Heart left ventricle (tissue), 16 donors: Measurements from ENCODE around the gene VPS13C. TPM values are rescaled to one million over a fixed set of nuclear protein-coding genes. Genes with fewer than 3 reads are reported as not detected.

Source experiments
- ATAC-seq, 4 donors: fragments of 200-7000 bp; cut with Tn5 transposase; one replicate each; pipeline ENCODE4 v1.9.1; 2020 to 2022; ENCODE audit warnings: moderate library complexity in 4 of 4, mild to moderate bottlenecking in 3 of 4, moderate number of reproducible peaks in 1 of 4
- DNase-seq, 5 donors: peaks; one replicate each; pipeline ENCODE4 v3.0.0-alpha.2; 2020
- H3K27ac ChIP-seq, 12 donors: fragments of 200-600 bp; sonication (generic) in 4 of 12; one replicate each; pipeline versions ENCODE4 v1.5.0 to v1.8.0; 2016 to 2022; ENCODE audit warnings: mild to moderate bottlenecking in 2 of 12
- H3K27me3 ChIP-seq, 9 donors: fragments of 200-600 bp; sonication (generic) in 2 of 9; one replicate each; pipeline versions ENCODE4 v1.5.1 to v1.8.0; 2016 to 2022; ENCODE audit warnings: mild to moderate bottlenecking in 3 of 9
- H3K36me3 ChIP-seq, 9 donors: fragments of 200-600 bp; sonication (generic) in 2 of 9; one replicate each; pipeline versions ENCODE4 v1.5.0 to v1.8.0; 2018 to 2022; ENCODE audit warnings: mild to moderate bottlenecking in 2 of 9
- H3K4me1 ChIP-seq, 12 donors: fragments of 200-600 bp; sonication (generic) in 4 of 12; one replicate each; pipeline versions ENCODE4 v1.5.0 to v1.8.0; 2016 to 2022; ENCODE audit warnings: mild to moderate bottlenecking in 3 of 12
- H3K4me3 ChIP-seq, 12 donors: fragments of 200-600 bp; sonication (generic) in 4 of 12; one replicate each; pipeline versions ENCODE4 v1.5.0 to v1.8.0; 2017 to 2022; ENCODE audit warnings: mild to moderate bottlenecking in 9 of 12, moderate library complexity in 4 of 12
- H3K9me3 ChIP-seq, 12 donors: fragments of 200-600 bp; sonication (generic) in 4 of 12; one replicate each; pipeline versions ENCODE4 v1.5.0 to v1.8.0; 2016 to 2022; ENCODE audit warnings: mild to moderate bottlenecking in 1 of 12
- POLR2A ChIP-seq, 2 donors: fragments of 450-650 bp; IDR thresholded peaks; one replicate each; pipeline ENCODE4 v1.6.1; 2017; ENCODE audit warnings: antibody characterized with exemption in 2 of 2, mild to moderate bottlenecking in 2 of 2, moderate library complexity in 2 of 2
- WGBS, 4 donors: extraction: QIAGEN DNeasy Blood & Tissue Kit in 2 of 4; methylation state at CpG; one replicate each; pipeline versions ENCODE4 v1.1.5 to v1.1.7; 2013 to 2018; 5-methylcytosine and 5-hydroxymethylcytosine counted together
- intact Hi-C, 10 donors: fragments of 100-400 bp; cut with DNase I; formaldehyde crosslinking; loops; one replicate each; pipeline versions ENCODE4 v1.11.1 to v1.14.2; 2022
- polyA plus RNA-seq, 2 donors: library from polyadenylated mRNA; stranded (reverse); fragments of 200-250 nt; gene quantifications; one replicate each; pipeline ENCODE4 v1.2.3, GENCODE V29; 2013
- total RNA-seq, 9 donors: library from RNA; depleted of rRNA in 2 of 9; stranded (reverse); fragments of >200 nt in 2 of 9; fragmentation: NEBNext Ultra II Directional in 3 of 9; extraction: Animal tissue kit (Norgen Biotek cat#: 25700) in 3 of 9; gene quantifications; one replicate each; pipeline versions ENCODE4 v1.1.0 to v1.2.4, GENCODE V29; 2016 to 2023
- TF ChIP-seq, protein P1 (sequence below), 12 donors: fragments of 200-600 bp; sonication (generic) in 4 of 12; IDR thresholded peaks; one replicate each; pipeline versions ENCODE4 v1.5.0 to v1.8.0; 2018 to 2022; ENCODE audit warnings: antibody characterized with exemption in 12 of 12, mild to moderate bottlenecking in 5 of 12
- donor health status: ischemic (EF 13 %, LVEDD 7.1; RV severe dilation, severe dysfunction).
- donor health status: healthy with polysubstance abuse.
- donor health status: DM: no; HTN: yes; CAD: no.
- donor health status: DM: no; HTN: no; CAD: no.
- donor health status: ischemic (EF 25% LVEDD 6.9; RV normal size, moderate dysfunction).
- donor health status: ischemic (EF 25% LVEDD 5.7; RV mildly dilated, moderate dysfunction).
- donor health status: healthy.
- donor health status: DM: yes; HTN: yes; CAD: no.
- donor health status: ischemic (EF 35%, LVEDD 5.7; RV mildly dilated, moderate dysfunction).
- donor health status: nonischemic (EF 11% LVEDD 7.7; RV severe dilation, severe dysfunction).
- donor health status: DM: yes; HTN: yes; CAD: no.
- donor health status: PGD.
- donor health status: ischemic (EF 29% LVEDD 5.4; RV normal size, mild dysfunction).
- donor health status: nonischemic (EF 23%, LVEDD 6.1; RV moderate dilation, normal function).

The VPS13C gene
- total and polyA plus RNA-seq, 11 donors, result 9.8 to 70.1 (median 36.5) TPM

DNA sequence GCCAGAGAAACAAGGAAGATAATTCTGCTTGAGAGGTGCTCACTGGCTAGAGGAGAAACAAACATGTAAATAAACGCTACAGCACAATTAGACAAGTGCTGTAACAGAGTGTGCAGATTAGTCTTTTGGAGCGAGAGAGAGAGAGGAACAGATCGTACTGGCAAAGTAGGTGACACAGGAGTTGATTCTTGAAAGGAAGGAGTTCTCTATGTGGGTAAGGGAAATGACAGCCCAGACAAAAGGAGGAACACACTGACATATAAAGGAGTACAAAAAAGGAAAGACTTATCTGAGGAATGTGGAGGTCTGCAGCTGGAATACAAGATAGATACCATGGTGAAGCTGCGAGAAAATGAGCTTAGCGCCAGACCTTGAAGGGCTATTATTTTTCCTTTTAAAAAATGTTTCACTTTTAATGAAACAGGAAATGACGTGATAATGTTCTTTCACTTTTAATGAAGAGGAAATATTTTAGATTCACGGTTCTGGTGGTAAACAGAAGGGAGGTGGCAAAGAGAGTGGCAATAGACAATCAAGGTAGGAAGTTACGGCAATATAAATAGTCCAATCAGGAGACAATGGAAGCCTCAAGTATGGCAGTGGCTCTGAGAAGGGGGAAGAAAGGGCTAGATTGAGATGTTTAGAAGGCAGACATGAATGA is 202.9 kb downstream of the VPS13C start:
- DNase-seq (no peak), ATAC-seq (peak; percentile 47 to 64 (median 60))
- 32 to 44% (median 35%) methylated on average over 8 of the region's 8 CpGs for WGBS, 4 donors
- no peaks in the 10 kb centered on the region for H3K9me3 ChIP-seq
- TF ChIP-seq, protein P1, sequence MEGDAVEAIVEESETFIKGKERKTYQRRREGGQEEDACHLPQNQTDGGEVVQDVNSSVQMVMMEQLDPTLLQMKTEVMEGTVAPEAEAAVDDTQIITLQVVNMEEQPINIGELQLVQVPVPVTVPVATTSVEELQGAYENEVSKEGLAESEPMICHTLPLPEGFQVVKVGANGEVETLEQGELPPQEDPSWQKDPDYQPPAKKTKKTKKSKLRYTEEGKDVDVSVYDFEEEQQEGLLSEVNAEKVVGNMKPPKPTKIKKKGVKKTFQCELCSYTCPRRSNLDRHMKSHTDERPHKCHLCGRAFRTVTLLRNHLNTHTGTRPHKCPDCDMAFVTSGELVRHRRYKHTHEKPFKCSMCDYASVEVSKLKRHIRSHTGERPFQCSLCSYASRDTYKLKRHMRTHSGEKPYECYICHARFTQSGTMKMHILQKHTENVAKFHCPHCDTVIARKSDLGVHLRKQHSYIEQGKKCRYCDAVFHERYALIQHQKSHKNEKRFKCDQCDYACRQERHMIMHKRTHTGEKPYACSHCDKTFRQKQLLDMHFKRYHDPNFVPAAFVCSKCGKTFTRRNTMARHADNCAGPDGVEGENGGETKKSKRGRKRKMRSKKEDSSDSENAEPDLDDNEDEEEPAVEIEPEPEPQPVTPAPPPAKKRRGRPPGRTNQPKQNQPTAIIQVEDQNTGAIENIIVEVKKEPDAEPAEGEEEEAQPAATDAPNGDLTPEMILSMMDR (IDR thresholded peaks at IDR 0.05), result no peak
- TF ChIP-seq POLR2A (IDR thresholded peaks at IDR 0.05), result no peak
- H3K36me3 ChIP-seq, result peaks cover 0 to 41% (median 26%) of the 10 kb centered on the region in 9 donors
- H3K4me3 ChIP-seq, result peak overlapping the region in 11 of 12 donors; percentile 2 to 51 (median 31)
- intact Hi-C loops, result no loop called here
- peak overlapping the region in 10 of 12 donors; percentile 1 to 78 (median 40) for H3K27ac ChIP-seq
- peaks cover 0 to 15% (median 0%) of the 10 kb centered on the region in 12 donors for H3K4me1 ChIP-seq
- H3K27me3 ChIP-seq, result no peaks in the 10 kb centered on the region

DNA sequence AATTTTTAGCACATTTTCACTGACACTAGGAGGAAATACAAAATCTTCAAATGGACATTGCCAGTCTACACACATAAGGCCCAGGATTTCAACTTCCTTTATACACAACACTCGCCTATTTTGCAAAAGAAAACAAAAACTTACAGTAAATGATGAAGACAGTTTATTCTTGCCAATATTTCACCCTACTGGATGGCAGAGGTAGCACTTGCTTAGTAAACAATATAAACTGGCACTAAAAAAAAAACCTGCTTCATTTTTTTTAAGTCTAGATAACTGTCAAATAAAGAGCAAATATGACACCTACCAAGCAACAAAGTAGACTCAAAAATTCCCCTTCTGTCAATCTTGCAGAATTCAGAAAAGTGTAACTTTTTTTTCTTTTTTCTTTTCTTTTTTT is 204.0 kb downstream of the VPS13C start:
- Histone ChIP-seq H3K27me3 (no peaks in the 10 kb centered on the region), H3K27ac (no peak overlapping the region), H3K4me1 (peaks cover 0 to 15% (median 0%) of the 10 kb centered on the region in 12 donors), H3K9me3 (no peaks in the 10 kb centered on the region), H3K4me3 (no peak overlapping the region), H3K36me3 (peaks cover 0 to 41% (median 32%) of the 10 kb centered on the region in 9 donors)
- intact Hi-C loops, result no loop called here
- DNase-seq, result no peak
- TF ChIP-seq, protein P1 (IDR thresholded peaks at IDR 0.05), result no peak
- TF ChIP-seq POLR2A (IDR thresholded peaks at IDR 0.05), result no peak
- no peak for ATAC-seq
- 80 to 94% (median 84%) methylated on average over 1 of the region's 1 CpG for WGBS, 4 donors

DNA sequence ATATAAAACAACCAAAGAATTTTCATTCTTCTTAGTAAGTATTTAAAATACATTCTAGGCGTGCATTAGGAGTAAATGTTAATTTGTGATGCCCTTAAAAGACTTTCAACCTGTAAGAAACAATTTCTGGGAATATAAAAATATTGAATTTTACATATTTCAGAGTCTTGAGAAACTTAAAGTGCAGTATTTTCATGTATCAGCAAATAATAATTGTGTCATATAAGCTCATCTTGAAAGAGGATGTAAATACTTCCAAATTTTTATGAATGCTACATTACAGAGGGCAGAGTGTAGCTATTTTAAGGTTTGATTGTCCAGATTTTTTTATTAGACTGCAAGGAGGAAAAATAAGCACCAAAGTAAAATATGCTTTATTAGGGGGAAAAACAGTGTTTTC is 207.1 kb downstream of the VPS13C start:
- H3K4me1 ChIP-seq, result peaks cover 0 to 15% (median 0%) of the 10 kb centered on the region in 12 donors
- no peak overlapping the region for H3K4me3 ChIP-seq
- WGBS, 4 donors, result 95 to 97% (median 96%) methylated on average over 1 of the region's 1 CpG
- H3K9me3 ChIP-seq, result no peaks in the 10 kb centered on the region
- TF ChIP-seq POLR2A (IDR thresholded peaks at IDR 0.05), result no peak
- TF ChIP-seq, protein P1 (IDR thresholded peaks at IDR 0.05), result no peak
- no peak overlapping the region for H3K27ac ChIP-seq
- ATAC-seq, result no peak
- H3K36me3 ChIP-seq, result peaks cover 0 to 39% (median 31%) of the 10 kb centered on the region in 9 donors
- intact Hi-C loops, result no loop called here
- no peak for DNase-seq
- H3K27me3 ChIP-seq, result no peaks in the 10 kb centered on the region

DNA sequence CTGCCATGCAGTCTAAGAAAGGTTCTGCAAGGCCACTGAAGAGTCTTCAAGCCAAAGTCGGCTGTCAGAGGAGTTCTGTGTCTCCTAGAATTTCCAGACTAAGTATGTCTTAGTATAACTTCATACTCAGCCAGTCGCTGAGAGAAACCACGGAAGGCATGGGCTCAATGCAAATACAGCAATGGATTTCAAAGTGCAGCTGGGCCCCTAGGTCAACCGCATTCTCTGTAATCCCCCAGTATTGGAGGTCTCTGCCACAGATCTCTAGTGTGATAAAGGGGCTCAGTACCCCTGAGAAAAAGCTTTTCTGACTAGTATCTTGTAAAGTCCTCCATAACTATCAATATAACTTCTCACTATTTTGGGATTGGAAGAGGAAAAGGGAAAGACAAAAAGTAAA is 208.3 kb downstream of the VPS13C start:
- H3K9me3 ChIP-seq, result no peaks in the 10 kb centered on the region
- H3K36me3 ChIP-seq, result peaks cover 0 to 39% (median 31%) of the 10 kb centered on the region in 9 donors
- no peaks in the 10 kb centered on the region for H3K27me3 ChIP-seq
- DNase-seq (no peak), ATAC-seq (no peak)
- intact Hi-C loops, result no loop called here
- 89 to 97% (median 90%) methylated on average over 4 of the region's 4 CpGs for WGBS, 4 donors
- no peak overlapping the region for H3K4me3 ChIP-seq
- H3K4me1 ChIP-seq, result peaks cover 0 to 4% (median 0%) of the 10 kb centered on the region in 12 donors
- no peak overlapping the region for H3K27ac ChIP-seq
- TF ChIP-seq, protein P1 (IDR thresholded peaks at IDR 0.05), result no peak
- TF ChIP-seq POLR2A (IDR thresholded peaks at IDR 0.05), result no peak
